Thoracic aorta (tissue), 2 donors: Measurements from ENCODE around the gene MYRFL. TPM values are rescaled to one million over a fixed set of nuclear protein-coding genes. Genes with fewer than 3 reads are reported as not detected.

Source experiments
- ATAC-seq: fragments of 150-250 bp; one replicate; pipeline ENCODE4 v1.8.0; 2017; ENCODE audit warnings: low read depth; ENCODE audit not compliant: insufficient number of reproducible peaks, low FRiP score
- DNase-seq: peaks from one replicate; pipeline ENCODE4 v3.0.0-alpha.2; 2020; ENCODE audit warnings: low spot score
- H3K27ac ChIP-seq, 2 donors: fragments of 200-600 bp; sonication (generic); 1 replicate in 1 of 2; 2 replicates in 1 of 2; pipeline ENCODE4 v1.5.1; 2016; ENCODE audit warnings: mild to moderate bottlenecking in 2 of 2, moderate library complexity in 2 of 2
- H3K27me3 ChIP-seq: fragments of 200-600 bp; sonication (generic); replicated peaks from 2 replicates; pipeline ENCODE4 v1.6.0; 2016; ENCODE audit warnings: mild to moderate bottlenecking; ENCODE audit not compliant: insufficient read depth
- H3K36me3 ChIP-seq: fragments of 200-600 bp; sonication (generic); one replicate; pipeline ENCODE4 v1.5.1; 2016
- H3K4me1 ChIP-seq, 2 donors: fragments of 200-600 bp; sonication (generic); 1 replicate in 1 of 2; 2 replicates in 1 of 2; pipeline versions ENCODE4 v1.5.1 to v1.6.0; 2016; ENCODE audit warnings: low read depth in 2 of 2, mild to moderate bottlenecking in 1 of 2; ENCODE audit not compliant: control insufficient read depth in 1 of 2
- H3K4me3 ChIP-seq: fragments of 200-600 bp; sonication (generic); 2 replicates; pipeline ENCODE4 v1.5.1; 2016; ENCODE audit warnings: mild to moderate bottlenecking
- H3K9me3 ChIP-seq: fragments of 200-600 bp; sonication (generic); 2 replicates; pipeline ENCODE4 v1.5.1; 2016
- CTCF ChIP-seq: fragments of 200-600 bp; sonication (generic); IDR thresholded peaks from one replicate; pipeline ENCODE4 v1.5.1; 2019; ENCODE audit warnings: antibody characterized with exemption
- total RNA-seq, 2 donors: library from RNA; depleted of rRNA; stranded (reverse); fragments of >200 nt; gene quantifications; one replicate each; pipeline versions ENCODE4 v1.1.0 to v1.2.3, GENCODE V29; 2016

The MYRFL gene
- total RNA-seq, 2 donors from 2014 or later = not detected

GRCh38 chr12:69978020-69978419, 153.0 kb downstream of the MYRFL start:
- Histone ChIP-seq H3K4me1 (no peaks in the 10 kb centered on the region), H3K4me3 (no peak overlapping the region), H3K36me3 (no peaks in the 10 kb centered on the region), H3K9me3 (no peaks in the 10 kb centered on the region), H3K27ac (no peak overlapping the region), H3K27me3 (no peaks in the 10 kb centered on the region)
- ATAC-seq = no peak
- DNase-seq = no peak
- TF ChIP-seq CTCF = no peak

- Histone ChIP-seq H3K9me3 (no peaks in the 10 kb centered on the region), H3K4me3 (no peak overlapping the region), H3K27ac (no peak overlapping the region), H3K36me3 (no peaks in the 10 kb centered on the region), H3K27me3 (no peaks in the 10 kb centered on the region), H3K4me1 (peaks cover 2% of the 10 kb centered on the region in 2 donors)
- no peak for TF ChIP-seq CTCF
- DNase-seq (no peak), ATAC-seq (no peak)
These were observed 157.0 kb downstream of the MYRFL start for GRCh38 chr12:69981881-69982475.

- ATAC-seq (no peak), DNase-seq (no peak)
- no peak overlapping the region for H3K27ac ChIP-seq
- H3K4me1 ChIP-seq = peaks cover 10 to 22% of the 10 kb centered on the region in 2 donors
- H3K4me3 ChIP-seq = no peak overlapping the region
- no peaks in the 10 kb centered on the region for H3K36me3 ChIP-seq
- H3K27me3 ChIP-seq = no peaks in the 10 kb centered on the region
- TF ChIP-seq CTCF = no peak
- H3K9me3 ChIP-seq = no peaks in the 10 kb centered on the region
These were observed 159.2 kb downstream of the MYRFL start for GRCh38 chr12:69984241-69984640.

- no peaks in the 10 kb centered on the region for H3K27me3 ChIP-seq
- H3K4me3 ChIP-seq = no peak overlapping the region
- H3K36me3 ChIP-seq = no peaks in the 10 kb centered on the region
- peaks cover 10 to 27% of the 10 kb centered on the region in 2 donors for H3K4me1 ChIP-seq
- H3K9me3 ChIP-seq = no peaks in the 10 kb centered on the region
- no peak for TF ChIP-seq CTCF
- H3K27ac ChIP-seq = no peak overlapping the region
- no peak for ATAC-seq
- DNase-seq = no peak
These were observed 160.6 kb downstream of the MYRFL start for GRCh38 chr12:69985656-69986055.

DNA sequence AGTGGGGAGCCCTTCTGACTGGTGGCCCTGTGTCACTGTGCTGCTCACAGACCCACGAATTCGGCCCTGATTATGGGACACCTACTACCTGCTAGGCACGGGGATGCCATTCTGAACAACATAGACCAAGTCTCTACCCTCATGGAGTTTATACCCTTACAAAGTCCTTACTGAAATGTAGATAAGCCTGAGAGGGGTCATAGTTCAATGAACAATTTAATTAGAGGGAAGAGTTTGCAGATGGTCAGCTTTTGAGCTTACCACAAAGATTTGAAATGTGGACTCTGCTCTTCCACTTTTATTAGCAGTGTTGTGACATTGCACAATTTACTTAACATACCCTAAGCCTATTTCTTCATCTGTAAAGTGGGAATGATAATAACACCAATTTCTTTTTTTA, 161.1 kb downstream of the MYRFL start:
- Histone ChIP-seq H3K9me3 (no peaks in the 10 kb centered on the region), H3K27ac (no peak overlapping the region), H3K4me1 (peaks cover 10 to 31% of the 10 kb centered on the region in 2 donors), H3K4me3 (no peak overlapping the region), H3K27me3 (no peaks in the 10 kb centered on the region), H3K36me3 (no peaks in the 10 kb centered on the region)
- ATAC-seq (no peak), DNase-seq (no peak)
- no peak for TF ChIP-seq CTCF
